ENCODE data around the gene KIF1B. TPM values are rescaled to one million over a fixed set of nuclear protein-coding genes. Genes with fewer than 3 reads are reported as not detected.

Gene KIF1B
- total RNA-seq, 4 donors from 2014 or later: 45.7 to 63.5 (median 52.1) TPM

DNA sequence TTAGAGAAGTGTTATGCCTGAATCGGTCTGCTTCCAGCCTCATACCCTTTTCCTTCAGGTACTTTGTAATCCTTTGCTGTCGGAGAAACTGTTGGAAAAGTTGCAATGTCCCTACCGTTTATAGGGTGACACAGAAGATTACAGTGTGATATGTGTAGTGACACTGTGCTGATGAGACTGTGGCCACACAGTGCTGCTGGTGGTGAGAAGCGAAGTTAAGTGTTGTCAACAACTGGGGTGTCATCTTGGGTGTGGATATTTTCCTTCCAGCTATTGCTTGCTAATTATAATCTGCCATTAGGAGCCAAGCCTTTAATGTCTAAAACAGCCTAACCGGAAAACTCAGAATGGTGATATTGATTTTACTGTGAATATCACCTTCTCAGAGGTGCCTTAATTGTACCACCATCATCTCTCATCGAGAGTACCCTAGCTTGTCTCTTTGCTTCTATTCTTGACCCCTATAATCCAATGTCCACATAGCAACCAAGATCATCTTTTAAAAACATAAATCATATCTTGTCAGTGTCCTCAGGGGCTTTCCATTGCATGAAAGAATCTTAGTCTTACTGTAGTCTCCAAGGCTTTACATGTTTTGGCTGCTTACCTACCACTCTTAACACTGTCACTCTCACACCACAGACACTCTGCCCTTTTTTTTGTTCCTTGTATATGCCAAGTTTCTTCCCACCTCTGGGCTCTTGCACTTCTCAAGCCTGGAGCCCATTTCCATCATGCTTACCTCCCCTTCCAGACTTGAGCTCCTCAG is 99.1 kb downstream of the KIF1B start:
- TF ChIP-seq, protein P1, sequence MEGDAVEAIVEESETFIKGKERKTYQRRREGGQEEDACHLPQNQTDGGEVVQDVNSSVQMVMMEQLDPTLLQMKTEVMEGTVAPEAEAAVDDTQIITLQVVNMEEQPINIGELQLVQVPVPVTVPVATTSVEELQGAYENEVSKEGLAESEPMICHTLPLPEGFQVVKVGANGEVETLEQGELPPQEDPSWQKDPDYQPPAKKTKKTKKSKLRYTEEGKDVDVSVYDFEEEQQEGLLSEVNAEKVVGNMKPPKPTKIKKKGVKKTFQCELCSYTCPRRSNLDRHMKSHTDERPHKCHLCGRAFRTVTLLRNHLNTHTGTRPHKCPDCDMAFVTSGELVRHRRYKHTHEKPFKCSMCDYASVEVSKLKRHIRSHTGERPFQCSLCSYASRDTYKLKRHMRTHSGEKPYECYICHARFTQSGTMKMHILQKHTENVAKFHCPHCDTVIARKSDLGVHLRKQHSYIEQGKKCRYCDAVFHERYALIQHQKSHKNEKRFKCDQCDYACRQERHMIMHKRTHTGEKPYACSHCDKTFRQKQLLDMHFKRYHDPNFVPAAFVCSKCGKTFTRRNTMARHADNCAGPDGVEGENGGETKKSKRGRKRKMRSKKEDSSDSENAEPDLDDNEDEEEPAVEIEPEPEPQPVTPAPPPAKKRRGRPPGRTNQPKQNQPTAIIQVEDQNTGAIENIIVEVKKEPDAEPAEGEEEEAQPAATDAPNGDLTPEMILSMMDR (IDR thresholded peaks at IDR 0.05): no peak
- ATAC-seq (ENCODE audit: low FRiP score) (no peak), DNase-seq (ENCODE audit: low spot score) (no peak)

- ATAC-seq (ENCODE audit: low FRiP score): no peak
- no peak for DNase-seq (ENCODE audit: low spot score)
- TF ChIP-seq, protein P1 (IDR thresholded peaks at IDR 0.05): no peak
Observed at GRCh38 chr1:10316752-10317151, 106.4 kb downstream of the KIF1B start.

GRCh38 chr1:10319750-10320149 is 109.4 kb downstream of the KIF1B start:
- no peak for ATAC-seq (ENCODE audit: low FRiP score)
- TF ChIP-seq, protein P1 (IDR thresholded peaks at IDR 0.05): no peak
- DNase-seq (ENCODE audit: low spot score): no peak

- DNase-seq (ENCODE audit: low spot score) (no peak), ATAC-seq (ENCODE audit: low FRiP score) (no peak)
- TF ChIP-seq, protein P1 (IDR thresholded peaks at IDR 0.05): no peak
Observed at GRCh38 chr1:10320336-10320735, 110.0 kb downstream of the KIF1B start.

GRCh38 chr1:10322821-10323220 is 112.5 kb downstream of the KIF1B start:
- DNase-seq (ENCODE audit: low spot score): no peak
- TF ChIP-seq, protein P1 (IDR thresholded peaks at IDR 0.05): no peak
- no peak for ATAC-seq (ENCODE audit: low FRiP score)

DNA sequence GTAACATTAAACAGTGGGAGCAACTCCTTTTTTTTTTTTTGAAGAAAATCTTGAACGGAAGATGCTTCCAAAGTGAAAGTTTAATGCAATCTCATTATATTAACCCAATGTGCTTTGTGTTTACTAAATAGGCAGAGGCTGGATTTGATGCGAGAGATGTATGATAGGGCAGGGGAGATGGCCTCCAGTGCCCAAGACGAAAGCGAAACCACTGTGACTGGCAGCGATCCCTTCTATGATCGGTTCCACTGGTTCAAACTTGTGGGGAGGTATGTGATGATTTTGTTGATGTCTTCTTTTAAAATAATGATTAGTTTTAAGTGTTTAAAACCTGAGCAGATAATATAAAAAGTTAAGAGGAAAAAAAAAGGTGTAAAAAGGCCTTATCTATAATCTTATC is 114.3 kb downstream of the KIF1B start:
- TF ChIP-seq, protein P1 (IDR thresholded peaks at IDR 0.05): no peak
- DNase-seq (ENCODE audit: low spot score) (no peak), ATAC-seq (ENCODE audit: low FRiP score) (no peak)

DNA sequence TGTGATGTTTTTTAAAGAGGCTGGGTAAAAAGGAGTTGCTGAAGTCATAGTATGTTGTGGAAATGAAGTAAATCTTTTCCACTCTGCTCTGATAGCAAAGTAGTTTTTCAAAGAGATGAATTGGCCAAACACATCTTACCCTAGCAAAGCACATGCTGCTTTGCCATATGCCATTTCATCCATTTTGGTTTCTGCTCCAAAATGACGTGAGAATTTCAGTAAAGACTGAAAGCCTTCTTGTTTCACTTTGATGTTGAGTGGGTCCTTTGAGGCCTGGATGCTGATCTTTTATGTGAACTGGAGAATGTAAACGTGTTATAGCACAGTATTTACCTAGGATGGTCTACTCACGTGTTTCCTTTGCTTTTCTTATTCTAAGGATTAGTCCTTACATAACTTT is 115.2 kb downstream of the KIF1B start:
- ATAC-seq (ENCODE audit: low FRiP score) (no peak), DNase-seq (ENCODE audit: low spot score) (no peak)
- TF ChIP-seq, protein P1 (IDR thresholded peaks at IDR 0.05): no peak

Data from omental fat pad (tissue), 4 donors.